Measurements from ENCODE around the gene RNF144A. TPM values are rescaled to one million over a fixed set of nuclear protein-coding genes. Genes with fewer than 3 reads are reported as not detected.

Gene RNF144A
- total and polyA plus RNA-seq, 2 donors (not counting 1 experiment from before 2014, with no cell fraction given): 1.2 to 1.6 TPM

GRCh38 chr2:6881516-6881915 is 35.7 kb upstream of the RNF144A start:
- ChIA-PET POLR2A (no interaction called here), CTCF (no interaction called here)
- no peak overlapping the region for H3K9ac ChIP-seq (ENCODE audit: low read length)
- Mint-ChIP-seq H3K27ac (no peak overlapping the region), H3K27me3 (peaks cover 15% of the 10 kb centered on the region), H3K9me3 (ENCODE audit: insufficient read depth) (no peaks in the 10 kb centered on the region), H3K4me3 (no peak overlapping the region), H3K4me1 (peaks cover 23% of the 10 kb centered on the region)
- H3K4me2 ChIP-seq (replicated peaks; ENCODE audit: low read depth, low read length, poor library complexity, severe bottlenecking): no peak overlapping the region
- WGBS (ENCODE audit: insufficient coverage): 90% methylated on average over 2 of the region's 5 CpGs
- peaks cover 12 to 15% of the 10 kb centered on the region in 2 donors for H3K4me1 ChIP-seq (ENCODE audit: control insufficient read depth in 2 of 2, insufficient read depth in 2 of 2, low read length in 2 of 2)
- H3K9me3 ChIP-seq (ENCODE audit: control extremely low read depth in 1 of 3, control insufficient read depth in 2 of 3, insufficient read depth in 1 of 3, low read length in 2 of 3): no peaks in the 10 kb centered on the region
- intact Hi-C loops (cut with micrococcal nuclease): no loop called here
- no peaks in the 10 kb centered on the region for H4K20me1 ChIP-seq (ENCODE audit: control insufficient read depth, insufficient read depth, low read length, poor library complexity, severe bottlenecking)
- TF ChIP-seq CTCF (IDR thresholded peaks at IDR 0.05) (no peak), EZH2 (IDR thresholded peaks at IDR 0.05; ENCODE audit: borderline replicate concordance, insufficient read depth, low read depth, low read length, poor library complexity, severe bottlenecking) (no peak)
- H3K27me3 ChIP-seq (replicated peaks in 1 of 4; ENCODE audit: control extremely low read depth in 1 of 4, control insufficient read depth in 3 of 4, insufficient read depth in 4 of 4, low read length in 3 of 4): peaks cover 0 to 8% (median 3%) of the 10 kb centered on the region in 4 experiments
- H3K79me2 ChIP-seq (ENCODE audit: control insufficient read depth, insufficient read depth, low read length): peaks cover 4% of the 10 kb centered on the region
- DNase-seq: no peak
- H3K36me3 ChIP-seq (replicated peaks in 1 of 2; ENCODE audit: control extremely low read depth in 1 of 2, control insufficient read depth in 1 of 2, extremely low read depth in 1 of 2, insufficient read depth in 2 of 2, low read length in 1 of 2): no peaks in the 10 kb centered on the region
- no peak overlapping the region for H2AFZ ChIP-seq (ENCODE audit: insufficient read depth, low read depth, low read length, poor library complexity, severe bottlenecking)
- no peak overlapping the region for H3K4me3 ChIP-seq (ENCODE audit: control extremely low read depth in 1 of 5, extremely low read depth in 1 of 5, insufficient read depth in 1 of 5, low read depth in 2 of 5, low read length in 4 of 5)
- ATAC-seq (ENCODE audit: low read depth): no peak
- H3K27ac ChIP-seq (ENCODE audit: low read length in 2 of 2): no peak overlapping the region

GRCh38 chr2:6883448-6884122 is 33.6 kb upstream of the RNF144A start:
- H2AFZ ChIP-seq (ENCODE audit: insufficient read depth, low read depth, low read length, poor library complexity, severe bottlenecking): no peak overlapping the region
- H3K9ac ChIP-seq (ENCODE audit: low read length): no peak overlapping the region
- peaks cover 7% of the 10 kb centered on the region for H3K4me1 Mint-ChIP-seq
- H3K27ac Mint-ChIP-seq: no peak overlapping the region
- intact Hi-C loops (cut with micrococcal nuclease): no loop called here
- no peak overlapping the region for H3K4me3 ChIP-seq (ENCODE audit: control extremely low read depth in 1 of 5, extremely low read depth in 1 of 5, insufficient read depth in 1 of 5, low read depth in 2 of 5, low read length in 4 of 5)
- H3K27ac ChIP-seq (ENCODE audit: low read length in 2 of 2): no peak overlapping the region
- no peak overlapping the region for H3K4me2 ChIP-seq (replicated peaks; ENCODE audit: low read depth, low read length, poor library complexity, severe bottlenecking)
- ChIA-PET CTCF (no interaction called here), POLR2A (no interaction called here)
- no peak overlapping the region for H3K4me3 Mint-ChIP-seq
- H3K36me3 ChIP-seq (replicated peaks in 1 of 2; ENCODE audit: control extremely low read depth in 1 of 2, control insufficient read depth in 1 of 2, extremely low read depth in 1 of 2, insufficient read depth in 2 of 2, low read length in 1 of 2): no peaks in the 10 kb centered on the region
- peaks cover 4% of the 10 kb centered on the region for H3K79me2 ChIP-seq (ENCODE audit: control insufficient read depth, insufficient read depth, low read length)
- H3K4me1 ChIP-seq (ENCODE audit: control insufficient read depth in 2 of 2, insufficient read depth in 2 of 2, low read length in 2 of 2): peaks cover 0 to 3% of the 10 kb centered on the region in 2 donors
- no peaks in the 10 kb centered on the region for H3K9me3 Mint-ChIP-seq (ENCODE audit: insufficient read depth)
- no peak for TF ChIP-seq EZH2 (IDR thresholded peaks at IDR 0.05; ENCODE audit: borderline replicate concordance, insufficient read depth, low read depth, low read length, poor library complexity, severe bottlenecking)
- TF ChIP-seq CTCF (IDR thresholded peaks at IDR 0.05): no peak
- DNase-seq (no peak), ATAC-seq (ENCODE audit: low read depth) (no peak)
- no peaks in the 10 kb centered on the region for H3K9me3 ChIP-seq (ENCODE audit: control extremely low read depth in 1 of 3, control insufficient read depth in 2 of 3, insufficient read depth in 1 of 3, low read length in 2 of 3)
- WGBS (ENCODE audit: insufficient coverage): 72% methylated on average over 3 of the region's 7 CpGs
- peaks cover 0 to 8% (median 0%) of the 10 kb centered on the region in 4 experiments for H3K27me3 ChIP-seq (replicated peaks in 1 of 4; ENCODE audit: control extremely low read depth in 1 of 4, control insufficient read depth in 3 of 4, insufficient read depth in 4 of 4, low read length in 3 of 4)
- H3K27me3 Mint-ChIP-seq: peaks cover 15% of the 10 kb centered on the region
- H4K20me1 ChIP-seq (ENCODE audit: control insufficient read depth, insufficient read depth, low read length, poor library complexity, severe bottlenecking): no peaks in the 10 kb centered on the region
